ENCODE data around the gene GGA2. TPM values are rescaled to one million over a fixed set of nuclear protein-coding genes. Genes with fewer than 3 reads are reported as not detected.
A peak's percentile ranks its signal among the peaks of the same experiment; 100 is the strongest.

Gene GGA2
- total RNA-seq, 1 donor from 2014 or later, result 161 TPM

DNA sequence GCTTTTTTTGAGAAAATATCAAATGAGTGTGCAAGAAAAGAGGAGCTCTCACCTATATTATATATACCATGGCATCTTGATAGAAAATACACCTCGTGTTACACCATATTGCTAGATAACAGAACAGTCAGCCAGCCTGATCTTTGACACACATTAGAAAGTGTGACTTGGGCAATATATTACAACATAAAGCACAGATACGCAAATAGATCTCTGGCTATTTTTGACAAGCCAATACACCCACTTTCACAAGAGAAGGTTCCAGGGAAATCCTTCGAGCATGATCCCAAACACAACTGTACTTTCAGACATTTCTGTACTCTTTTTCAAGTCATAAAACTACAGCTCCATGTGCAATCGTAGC, 9.4 kb downstream of the GGA2 start:
- ATAC-seq (no peak), DNase-seq (no peak)
- H3K36me3 ChIP-seq, result peaks cover 7% of the 10 kb centered on the region
- no peaks in the 10 kb centered on the region for H3K27me3 ChIP-seq
- no peak overlapping the region for H3K4me3 ChIP-seq
- H3K4me1 ChIP-seq, result peaks cover 70% of the 10 kb centered on the region
- intact Hi-C loops (cut with DNase I), result no loop called here
- H3K9me3 ChIP-seq, result no peaks in the 10 kb centered on the region
- TF ChIP-seq, protein P1, sequence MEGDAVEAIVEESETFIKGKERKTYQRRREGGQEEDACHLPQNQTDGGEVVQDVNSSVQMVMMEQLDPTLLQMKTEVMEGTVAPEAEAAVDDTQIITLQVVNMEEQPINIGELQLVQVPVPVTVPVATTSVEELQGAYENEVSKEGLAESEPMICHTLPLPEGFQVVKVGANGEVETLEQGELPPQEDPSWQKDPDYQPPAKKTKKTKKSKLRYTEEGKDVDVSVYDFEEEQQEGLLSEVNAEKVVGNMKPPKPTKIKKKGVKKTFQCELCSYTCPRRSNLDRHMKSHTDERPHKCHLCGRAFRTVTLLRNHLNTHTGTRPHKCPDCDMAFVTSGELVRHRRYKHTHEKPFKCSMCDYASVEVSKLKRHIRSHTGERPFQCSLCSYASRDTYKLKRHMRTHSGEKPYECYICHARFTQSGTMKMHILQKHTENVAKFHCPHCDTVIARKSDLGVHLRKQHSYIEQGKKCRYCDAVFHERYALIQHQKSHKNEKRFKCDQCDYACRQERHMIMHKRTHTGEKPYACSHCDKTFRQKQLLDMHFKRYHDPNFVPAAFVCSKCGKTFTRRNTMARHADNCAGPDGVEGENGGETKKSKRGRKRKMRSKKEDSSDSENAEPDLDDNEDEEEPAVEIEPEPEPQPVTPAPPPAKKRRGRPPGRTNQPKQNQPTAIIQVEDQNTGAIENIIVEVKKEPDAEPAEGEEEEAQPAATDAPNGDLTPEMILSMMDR (IDR thresholded peaks at IDR 0.05), result no peak
- no peak overlapping the region for H3K27ac ChIP-seq

DNA sequence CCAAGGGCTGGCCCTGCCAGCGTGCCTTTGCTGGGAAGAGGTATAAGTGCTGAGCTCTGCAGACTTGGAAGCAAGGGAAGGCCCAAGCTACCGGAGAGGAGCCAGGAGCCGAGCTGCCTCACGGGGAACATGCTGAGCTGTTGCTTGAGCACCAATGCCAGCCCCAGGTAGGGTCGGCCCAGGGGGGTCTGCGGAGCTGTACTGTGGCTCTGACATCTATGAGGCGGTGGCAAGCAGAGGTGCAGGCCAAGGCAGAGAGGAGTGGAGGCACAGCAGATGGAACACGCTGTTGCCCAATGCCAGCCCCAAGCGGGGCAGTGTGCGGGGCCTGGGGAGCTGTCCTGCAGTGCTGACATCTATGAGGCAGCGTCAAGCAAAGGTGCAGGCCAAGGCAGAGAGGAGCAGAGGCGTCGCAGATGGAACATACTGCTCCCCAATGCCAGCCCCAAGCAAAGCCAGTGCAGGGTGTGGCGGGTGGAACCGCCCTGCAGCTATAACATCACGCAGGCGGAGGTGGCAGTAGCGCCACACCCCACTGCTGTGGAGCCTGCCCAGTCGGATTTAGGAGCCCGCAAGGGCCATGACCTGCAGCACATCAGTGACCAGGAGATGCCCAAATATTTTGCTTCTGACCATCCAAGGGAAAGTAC, 10.0 kb downstream of the GGA2 start:
- H3K4me3 ChIP-seq, result no peak overlapping the region
- peaks cover 70% of the 10 kb centered on the region for H3K4me1 ChIP-seq
- H3K27ac ChIP-seq, result no peak overlapping the region
- DNase-seq, result peak; percentile 67
- intact Hi-C loops (cut with DNase I), result no loop called here
- H3K9me3 ChIP-seq, result no peaks in the 10 kb centered on the region
- TF ChIP-seq, protein P1 (IDR thresholded peaks at IDR 0.05), result no peak
- ATAC-seq, result peak; percentile 30
- no peaks in the 10 kb centered on the region for H3K27me3 ChIP-seq
- H3K36me3 ChIP-seq, result peaks cover 12% of the 10 kb centered on the region

DNA sequence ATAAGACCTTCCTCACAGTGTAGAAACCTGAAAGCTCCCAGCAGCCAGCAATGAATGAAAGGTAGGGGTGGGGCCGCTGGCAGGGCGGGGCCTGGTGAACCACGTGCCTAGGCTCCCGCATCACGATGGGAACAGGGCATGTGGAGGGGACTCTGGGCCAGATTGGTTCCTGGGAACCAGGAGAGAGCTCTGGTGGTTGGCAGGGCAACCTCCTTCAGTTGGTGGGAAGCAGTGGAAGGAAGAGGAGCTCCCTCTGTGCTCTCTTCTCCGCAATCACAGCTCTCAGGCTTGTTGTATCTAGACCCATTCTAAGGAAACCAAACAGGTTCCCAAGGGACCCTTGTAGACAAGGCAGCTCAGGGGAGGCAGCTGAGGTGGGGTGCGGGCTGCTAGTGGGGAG, 10.5 kb downstream of the GGA2 start:
- intact Hi-C loops (cut with DNase I), result no loop called here
- no peak overlapping the region for H3K27ac ChIP-seq
- H3K27me3 ChIP-seq, result no peaks in the 10 kb centered on the region
- TF ChIP-seq, protein P1 (IDR thresholded peaks at IDR 0.05), result no peak
- H3K36me3 ChIP-seq, result peaks cover 17% of the 10 kb centered on the region
- DNase-seq, result no peak
- no peak for ATAC-seq
- no peak overlapping the region for H3K4me3 ChIP-seq
- no peaks in the 10 kb centered on the region for H3K9me3 ChIP-seq
- peaks cover 65% of the 10 kb centered on the region for H3K4me1 ChIP-seq

DNA sequence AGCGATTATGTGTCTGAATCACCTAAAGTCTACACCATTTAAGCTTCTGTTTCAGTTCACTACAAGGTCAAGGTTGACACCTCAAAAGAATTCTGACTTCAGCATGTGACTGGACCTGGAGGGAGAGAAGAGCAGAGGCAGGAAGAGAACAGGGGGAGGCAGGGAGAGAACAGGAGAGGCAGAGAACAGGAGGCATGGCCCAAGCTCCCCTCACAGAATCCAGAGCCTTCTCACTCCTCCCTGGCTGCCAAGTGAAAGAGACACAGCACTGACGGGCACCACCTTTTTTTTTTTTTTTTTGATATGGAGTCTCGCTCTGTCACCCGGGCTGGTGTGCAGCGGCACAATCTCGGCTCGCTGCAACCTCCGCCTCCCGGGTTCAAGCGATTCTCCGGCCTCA, 11.4 kb downstream of the GGA2 start:
- ATAC-seq (no peak), DNase-seq (no peak)
- no peaks in the 10 kb centered on the region for H3K9me3 ChIP-seq
- no peak overlapping the region for H3K4me3 ChIP-seq
- TF ChIP-seq, protein P1 (IDR thresholded peaks at IDR 0.05), result no peak
- intact Hi-C loops (cut with DNase I), result no loop called here
- H3K36me3 ChIP-seq, result peaks cover 27% of the 10 kb centered on the region
- H3K4me1 ChIP-seq, result peaks cover 56% of the 10 kb centered on the region
- H3K27me3 ChIP-seq, result no peaks in the 10 kb centered on the region
- H3K27ac ChIP-seq, result no peak overlapping the region

DNA sequence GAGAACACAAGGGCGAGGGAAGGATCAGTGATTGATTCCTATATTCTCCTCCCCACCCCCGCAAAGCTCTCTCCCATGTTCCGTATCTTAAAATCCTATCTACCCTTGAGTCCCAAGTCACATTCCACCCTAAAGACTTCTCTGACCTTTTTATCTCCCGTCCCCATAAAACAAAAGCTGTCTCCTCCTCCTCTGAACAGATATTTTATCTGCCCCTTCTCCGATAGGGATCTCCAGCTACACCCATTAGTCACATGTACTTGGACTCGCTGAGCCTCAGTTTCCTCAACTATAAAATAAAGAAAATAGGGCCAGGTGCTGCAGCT, 12.8 kb downstream of the GGA2 start:
- Histone ChIP-seq H3K4me3 (no peak overlapping the region), H3K4me1 (peaks cover 47% of the 10 kb centered on the region), H3K36me3 (peaks cover 38% of the 10 kb centered on the region), H3K27ac (peak overlapping the region; percentile 76), H3K27me3 (no peaks in the 10 kb centered on the region), H3K9me3 (no peaks in the 10 kb centered on the region)
- no peak for ATAC-seq
- TF ChIP-seq, protein P1 (IDR thresholded peaks at IDR 0.05), result no peak
- intact Hi-C loops (cut with DNase I), result no loop called here
- DNase-seq, result no peak
